RPMI8226 (cell line): ENCODE results near the gene TANC1.
A peak's percentile ranks its signal among the peaks of the same experiment; 100 is the strongest.

Experiments
- DNase-seq: peaks from one replicate; pipeline ENCODE4 v3.0.0-alpha.2; 2015

The TANC1 gene

GRCh38 chr2:159146996-159147666 lies 178.7 kb downstream of the TANC1 start:
- no peak for DNase-seq

- no peak for DNase-seq
Measured at GRCh38 chr2:159147690-159148089, 179.2 kb downstream of the TANC1 start.

- DNase-seq = no peak
Measured at GRCh38 chr2:159148901-159149300, 180.5 kb downstream of the TANC1 start.

GRCh38 chr2:159149747-159150146 lies 181.3 kb downstream of the TANC1 start:
- DNase-seq = no peak

GRCh38 chr2:159150280-159150746 lies 181.9 kb downstream of the TANC1 start:
- DNase-seq = no peak

- no peak for DNase-seq
Measured at GRCh38 chr2:159151198-159152127, 183.0 kb downstream of the TANC1 start.

GRCh38 chr2:159152128-159152778 lies 183.8 kb downstream of the TANC1 start:
- DNase-seq = no peak

- DNase-seq = no peak
Measured at GRCh38 chr2:159153063-159153462, 184.6 kb downstream of the TANC1 start.

GRCh38 chr2:159153463-159153862 lies 185.0 kb downstream of the TANC1 start:
- no peak for DNase-seq

GRCh38 chr2:159153951-159154350 lies 185.5 kb downstream of the TANC1 start:
- DNase-seq = no peak

GRCh38 chr2:159154366-159154765 lies 185.9 kb downstream of the TANC1 start:
- DNase-seq = no peak

- DNase-seq = no peak
Measured at GRCh38 chr2:159155320-159155719, 186.9 kb downstream of the TANC1 start.

- DNase-seq = no peak
Measured at GRCh38 chr2:159155791-159156190, 187.4 kb downstream of the TANC1 start.

GRCh38 chr2:159156834-159157233 lies 188.4 kb downstream of the TANC1 start:
- no peak for DNase-seq

- DNase-seq = no peak
Measured at GRCh38 chr2:159157361-159158209, 189.1 kb downstream of the TANC1 start.

GRCh38 chr2:159160412-159160811 lies 192.0 kb downstream of the TANC1 start:
- no peak for DNase-seq

GRCh38 chr2:159160954-159161353 lies 192.5 kb downstream of the TANC1 start:
- DNase-seq = no peak

GRCh38 chr2:159163930-159164329 lies 195.5 kb downstream of the TANC1 start:
- peak; percentile 16 for DNase-seq

- no peak for DNase-seq
Measured at GRCh38 chr2:159164457-159164911, 196.0 kb downstream of the TANC1 start.

- DNase-seq = no peak
Measured at GRCh38 chr2:159165048-159165447, 196.6 kb downstream of the TANC1 start.

- no peak for DNase-seq
Measured at GRCh38 chr2:159168707-159169106, 200.3 kb downstream of the TANC1 start.

GRCh38 chr2:159169187-159169586 lies 200.7 kb downstream of the TANC1 start:
- DNase-seq = no peak
